ENCODE measurements around the gene SRGAP3.

Gene SRGAP3

DNA sequence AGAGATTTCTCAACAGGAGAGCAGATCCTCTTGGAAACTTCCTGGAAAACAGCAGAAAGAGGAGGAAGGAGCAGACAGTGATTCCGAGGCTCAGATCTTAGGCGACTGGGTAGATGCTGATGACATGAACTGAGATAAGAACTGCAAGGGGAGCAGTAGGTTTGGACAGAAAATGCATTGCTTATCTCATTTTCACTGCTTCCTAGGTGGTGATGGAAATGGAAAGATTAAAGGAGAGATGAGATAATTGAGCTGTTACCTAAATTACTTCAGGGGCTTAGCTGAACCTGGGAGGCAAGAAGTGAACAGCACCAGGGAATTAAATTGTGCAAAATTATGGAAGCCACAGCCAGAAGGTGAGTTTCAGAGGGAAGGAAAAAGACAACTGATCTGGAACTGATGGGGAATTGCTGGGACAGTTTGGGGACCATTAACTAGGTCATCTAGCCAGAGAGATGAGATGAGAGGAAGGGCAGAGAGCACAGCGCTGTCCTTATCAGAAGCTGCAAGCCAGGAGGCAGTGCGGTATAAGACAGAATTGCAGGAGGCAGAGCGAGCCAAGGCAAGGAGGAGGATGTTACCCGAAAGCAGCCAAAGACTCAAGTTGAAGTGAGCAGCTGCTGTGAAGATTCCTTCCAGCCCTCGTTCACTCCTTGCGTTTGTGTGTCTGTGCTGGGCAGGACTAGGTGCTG is 140.4 kb downstream of the SRGAP3 start:
- TF ChIP-seq FOXM1 (IDR thresholded peaks at IDR 0.05; ENCODE audit: borderline replicate concordance, low read depth), result no peak
- no peak for TF ChIP-seq RAD21 (IDR thresholded peaks at IDR 0.05; ENCODE audit: low read depth)
- TF ChIP-seq TEAD4 (IDR thresholded peaks at IDR 0.05), result no peak
- TF ChIP-seq CREB1 (IDR thresholded peaks at IDR 0.05; ENCODE audit: low read depth), result no peak
- no peak for TF ChIP-seq EGR1 (IDR thresholded peaks at IDR 0.05)
- no peak for TF ChIP-seq TAF1 (IDR thresholded peaks at IDR 0.05; ENCODE audit: low read depth)
- no peak for TF ChIP-seq CEBPB (IDR thresholded peaks at IDR 0.05)
- TF ChIP-seq, protein P1, sequence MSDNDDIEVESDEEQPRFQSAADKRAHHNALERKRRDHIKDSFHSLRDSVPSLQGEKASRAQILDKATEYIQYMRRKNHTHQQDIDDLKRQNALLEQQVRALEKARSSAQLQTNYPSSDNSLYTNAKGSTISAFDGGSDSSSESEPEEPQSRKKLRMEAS (IDR thresholded peaks at IDR 0.05), result no peak
- TF ChIP-seq USF1 (IDR thresholded peaks at IDR 0.05), result no peak
- no peak for TF ChIP-seq EP300 (IDR thresholded peaks at IDR 0.05; ENCODE audit: borderline replicate concordance)

GRCh38 chr3:9107738-9108137 is 141.7 kb downstream of the SRGAP3 start:
- TF ChIP-seq FOXM1 (IDR thresholded peaks at IDR 0.05; ENCODE audit: borderline replicate concordance, low read depth) (no peak), YY1 (IDR thresholded peaks at IDR 0.05; ENCODE audit: low read depth) (no peak), ZBTB7A (IDR thresholded peaks at IDR 0.05; ENCODE audit: low read depth) (no peak), EGR1 (IDR thresholded peaks at IDR 0.05) (no peak), USF1 (IDR thresholded peaks at IDR 0.05) (no peak), CEBPB (IDR thresholded peaks at IDR 0.05) (no peak), CREB1 (IDR thresholded peaks at IDR 0.05; ENCODE audit: low read depth) (no peak), REST (IDR thresholded peaks at IDR 0.05; ENCODE audit: low read depth) (no peak), RAD21 (IDR thresholded peaks at IDR 0.05; ENCODE audit: low read depth) (no peak), TAF1 (IDR thresholded peaks at IDR 0.05; ENCODE audit: low read depth) (no peak)
- TF ChIP-seq, protein P1 (IDR thresholded peaks at IDR 0.05), result no peak

DNA sequence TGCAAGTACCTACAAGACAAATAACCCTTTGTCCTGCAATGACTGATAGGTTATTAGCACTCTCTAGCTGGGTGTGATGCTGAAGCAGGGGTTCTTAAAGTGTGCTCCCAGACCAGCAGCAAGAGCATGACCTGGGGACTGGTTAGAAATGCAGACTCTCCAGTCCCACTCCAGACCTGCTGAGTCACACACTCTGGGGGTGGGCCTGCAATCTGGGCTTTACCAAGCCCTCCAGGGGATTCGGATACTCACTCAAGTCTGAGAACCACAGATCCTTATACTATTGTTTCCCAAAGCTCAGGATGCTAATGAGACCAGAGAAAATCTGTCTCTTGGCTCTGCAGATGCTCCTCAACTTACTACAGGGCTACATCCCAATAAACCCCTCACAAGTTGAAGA is 144.0 kb downstream of the SRGAP3 start:
- no peak for TF ChIP-seq REST (IDR thresholded peaks at IDR 0.05; ENCODE audit: low read depth)
- no peak for TF ChIP-seq EP300 (IDR thresholded peaks at IDR 0.05; ENCODE audit: borderline replicate concordance)
- no peak for TF ChIP-seq ZBTB7A (IDR thresholded peaks at IDR 0.05; ENCODE audit: low read depth)
- no peak for TF ChIP-seq RAD21 (IDR thresholded peaks at IDR 0.05; ENCODE audit: low read depth)
- TF ChIP-seq TEAD4 (IDR thresholded peaks at IDR 0.05), result no peak
- no peak for TF ChIP-seq FOXM1 (IDR thresholded peaks at IDR 0.05; ENCODE audit: borderline replicate concordance, low read depth)
- TF ChIP-seq NFIC (IDR thresholded peaks at IDR 0.05), result no peak
- TF ChIP-seq CREB1 (IDR thresholded peaks at IDR 0.05; ENCODE audit: low read depth), result no peak
- TF ChIP-seq YY1 (IDR thresholded peaks at IDR 0.05; ENCODE audit: low read depth), result no peak
- no peak for TF ChIP-seq TAF1 (IDR thresholded peaks at IDR 0.05; ENCODE audit: low read depth)
- TF ChIP-seq, protein P1 (IDR thresholded peaks at IDR 0.05), result no peak
- no peak for TF ChIP-seq CEBPB (IDR thresholded peaks at IDR 0.05)
- TF ChIP-seq USF1 (IDR thresholded peaks at IDR 0.05), result no peak
- no peak for TF ChIP-seq TCF12 (IDR thresholded peaks at IDR 0.05; ENCODE audit: low read depth)
- no peak for TF ChIP-seq EGR1 (IDR thresholded peaks at IDR 0.05)

- TF ChIP-seq EGR1 (IDR thresholded peaks at IDR 0.05) (no peak), ZBTB7A (IDR thresholded peaks at IDR 0.05; ENCODE audit: low read depth) (no peak), YY1 (IDR thresholded peaks at IDR 0.05; ENCODE audit: low read depth) (no peak), CREB1 (IDR thresholded peaks at IDR 0.05; ENCODE audit: low read depth) (no peak), REST (IDR thresholded peaks at IDR 0.05; ENCODE audit: low read depth) (no peak), TAF1 (IDR thresholded peaks at IDR 0.05; ENCODE audit: low read depth) (no peak), CEBPB (IDR thresholded peaks at IDR 0.05) (no peak), TCF12 (IDR thresholded peaks at IDR 0.05; ENCODE audit: low read depth) (no peak), NFIC (IDR thresholded peaks at IDR 0.05) (no peak), RAD21 (IDR thresholded peaks at IDR 0.05; ENCODE audit: low read depth) (no peak), TEAD4 (IDR thresholded peaks at IDR 0.05) (no peak), FOXM1 (IDR thresholded peaks at IDR 0.05; ENCODE audit: borderline replicate concordance, low read depth) (no peak), USF1 (IDR thresholded peaks at IDR 0.05) (no peak)
- TF ChIP-seq, protein P1 (IDR thresholded peaks at IDR 0.05), result no peak
Observed at GRCh38 chr3:9104121-9104520, 145.3 kb downstream of the SRGAP3 start.
